ENCODE data around the gene CC2D2A. TPM values are rescaled to one million over a fixed set of nuclear protein-coding genes. Genes with fewer than 3 reads are reported as not detected.

CC2D2A gene
- total RNA-seq, 1 experiment from 2014 or later = 13.0 TPM

- Histone ChIP-seq H3K36me3 (ENCODE audit: control insufficient read depth in 1 of 2, insufficient read depth in 2 of 2, low read length in 2 of 2) (no peaks in the 10 kb centered on the region), H3K9ac (ENCODE audit: low read length) (no peak overlapping the region), H3K27ac (ENCODE audit: low read depth, low read length) (no peak overlapping the region), H3K4me2 (ENCODE audit: low read length) (no peak overlapping the region), H3K27me3 (ENCODE audit: insufficient read depth, low read length) (no peaks in the 10 kb centered on the region), H3K4me3 (replicated peaks in 1 of 2; ENCODE audit: low read depth in 1 of 2, low read length in 2 of 2) (no peak overlapping the region), H3K9me2 (ENCODE audit: insufficient read depth) (no peaks in the 10 kb centered on the region), H3K9me3 (ENCODE audit: control insufficient read depth in 1 of 2, insufficient read depth in 1 of 2, low read depth in 1 of 2, low read length in 2 of 2) (no peaks in the 10 kb centered on the region), H4K20me1 (ENCODE audit: insufficient read depth) (no peaks in the 10 kb centered on the region), H3K79me2 (ENCODE audit: insufficient read depth, low read length) (peaks cover 3% of the 10 kb centered on the region; the same call in 1 of the 2 replicates), H3K4me1 (ENCODE audit: control insufficient read depth in 1 of 2, insufficient read depth in 2 of 2, low read length in 2 of 2) (no peaks in the 10 kb centered on the region), H2AFZ (ENCODE audit: low read depth, low read length, poor library complexity, severe bottlenecking) (no peak overlapping the region)
- RAD21 ChIA-PET (ENCODE audit: low non-redundant PET in 1 of 2, low total read pairs in 2 of 2, uncharacterized antibody in 2 of 2, unreplicated experiment in 2 of 2) = no interaction called here
- no peak for TF ChIP-seq ZFX (IDR thresholded peaks at IDR 0.05)
- no TSS peak for BruUV-seq (replicated peaks)
- intact Hi-C loops (cut with micrococcal nuclease) = no loop called here
- DNase-seq (ENCODE audit: low read depth, low spot score) (no peak), ATAC-seq (no peak)
- POLR2A ChIA-PET = no interaction called here
- CTCF ChIA-PET = no interaction called here
Observed at GRCh38 chr4:15500701-15501100, 31.0 kb downstream of the CC2D2A start.

GRCh38 chr4:15501941-15502340, 32.3 kb downstream of the CC2D2A start:
- CTCF ChIA-PET = no interaction called here

More at GRCh38 chr4:15501941-15502340, 32.3 kb downstream of the CC2D2A start:
- H3K9ac ChIP-seq (ENCODE audit: low read length) = no peak overlapping the region
- no peaks in the 10 kb centered on the region for H3K4me1 ChIP-seq (ENCODE audit: control insufficient read depth in 1 of 2, insufficient read depth in 2 of 2, low read length in 2 of 2)
- H3K9me2 ChIP-seq (ENCODE audit: insufficient read depth) = no peaks in the 10 kb centered on the region
- H3K79me2 ChIP-seq (ENCODE audit: insufficient read depth, low read length) = peaks cover 3% of the 10 kb centered on the region; the same call in 1 of the 2 replicates
- RAD21 ChIA-PET (ENCODE audit: low non-redundant PET in 1 of 2, low total read pairs in 2 of 2, uncharacterized antibody in 2 of 2, unreplicated experiment in 2 of 2) = no interaction called here
- DNase-seq (ENCODE audit: low read depth, low spot score) = no peak
- no peak for TF ChIP-seq POLR2AphosphoS5 (IDR thresholded peaks at IDR 0.05; ENCODE audit: low read depth, low read length)
- TF ChIP-seq CEBPB (IDR thresholded peaks at IDR 0.05; ENCODE audit: low read depth) = no peak
- TF ChIP-seq POLR2A (IDR thresholded peaks at IDR 0.05; ENCODE audit: borderline replicate concordance, extremely low read depth, insufficient read depth, insufficient read length) = no peak
- TF ChIP-seq ATF3 (IDR thresholded peaks at IDR 0.05) = no peak
- TF ChIP-seq CBX3 (IDR thresholded peaks at IDR 0.05; ENCODE audit: low read depth) = no peak
- TF ChIP-seq SIN3A (IDR thresholded peaks at IDR 0.05; ENCODE audit: low read depth) = no peak
- TF ChIP-seq FOSL1 (IDR thresholded peaks at IDR 0.05; ENCODE audit: low read depth) = no peak
- TF ChIP-seq EGR1 (IDR thresholded peaks at IDR 0.05; ENCODE audit: low read depth) = no peak
- no peaks in the 10 kb centered on the region for H3K9me3 ChIP-seq (ENCODE audit: control insufficient read depth in 1 of 2, insufficient read depth in 1 of 2, low read depth in 1 of 2, low read length in 2 of 2)
- H2AFZ ChIP-seq (ENCODE audit: low read depth, low read length, poor library complexity, severe bottlenecking) = no peak overlapping the region
- H3K4me2 ChIP-seq (ENCODE audit: low read length) = no peak overlapping the region
- POLR2A ChIA-PET = no interaction called here
- H3K4me3 ChIP-seq (replicated peaks in 1 of 2; ENCODE audit: low read depth in 1 of 2, low read length in 2 of 2) = no peak overlapping the region
- no peak overlapping the region for H3K27ac ChIP-seq (ENCODE audit: low read depth, low read length)
- BruUV-seq (replicated peaks) = no TSS peak
- no peak for ATAC-seq
- intact Hi-C loops (cut with micrococcal nuclease) = no loop called here
- no peaks in the 10 kb centered on the region for H3K36me3 ChIP-seq (ENCODE audit: control insufficient read depth in 1 of 2, insufficient read depth in 2 of 2, low read length in 2 of 2)
- no peaks in the 10 kb centered on the region for H3K27me3 ChIP-seq (ENCODE audit: insufficient read depth, low read length)
- H4K20me1 ChIP-seq (ENCODE audit: insufficient read depth) = no peaks in the 10 kb centered on the region
